Right lobe of liver (tissue), 6 donors: ENCODE results near the gene CDRT15. TPM values are rescaled to one million over a fixed set of nuclear protein-coding genes. Genes with fewer than 3 reads are reported as not detected.

Experiments used
- ATAC-seq, 4 donors: fragments of 200-7000 bp; cut with Tn5 transposase; one replicate each; pipeline ENCODE4 v1.9.1; 2020; ENCODE audit warnings: mild to moderate bottlenecking in 4 of 4, moderate library complexity in 4 of 4
- DNase-seq, 3 donors: peaks; one replicate each; pipeline ENCODE4 v3.0.0-alpha.2; 2020
- H3K27ac ChIP-seq, 3 donors: fragments of 200-600 bp; one replicate each; pipeline ENCODE4 v1.8.0; 2022
- H3K27me3 ChIP-seq, 2 donors: fragments of 200-600 bp; one replicate each; pipeline ENCODE4 v1.8.0; 2022
- H3K36me3 ChIP-seq, 4 donors: fragments of 200-600 bp; sonication (generic) in 1 of 4; one replicate each; pipeline versions ENCODE4 v1.5.1 to v1.8.0; 2017 to 2022; ENCODE audit warnings: control low read depth in 1 of 4
- H3K4me1 ChIP-seq, 4 donors: fragments of 200-600 bp; sonication (generic) in 1 of 4; one replicate each; pipeline versions ENCODE4 v1.5.1 to v1.8.0; 2017 to 2022; ENCODE audit warnings: control low read depth in 1 of 4
- H3K4me3 ChIP-seq, 3 donors: fragments of 200-600 bp; one replicate each; pipeline ENCODE4 v1.8.0; 2022
- H3K9me3 ChIP-seq, 4 donors: fragments of 200-600 bp; sonication (generic) in 1 of 4; one replicate each; pipeline versions ENCODE4 v1.5.1 to v1.8.0; 2017 to 2022; ENCODE audit warnings: control low read depth in 1 of 4
- CTCF ChIP-seq, 4 donors: fragments of 200-600 bp in 3 of 4; fragments of 450-650 bp in 1 of 4; IDR thresholded peaks; one replicate each; pipeline versions ENCODE4 v1.5.1 to v1.8.0; 2016 to 2022; ENCODE audit warnings: antibody characterized with exemption in 4 of 4, mild to moderate bottlenecking in 2 of 4
- POLR2A ChIP-seq: fragments of 450-650 bp; IDR thresholded peaks from one replicate; pipeline ENCODE4 v1.6.1; 2017; ENCODE audit warnings: antibody characterized with exemption, mild to moderate bottlenecking
- WGBS: methylation state at CpG from one replicate; pipeline ENCODE4 v1.1.6; 2018; ENCODE audit warnings: low coverage, low lambda C conversion rate; ENCODE audit not compliant: insufficient coverage; ENCODE audit errors: missing lambda C conversion rate; 5-methylcytosine and 5-hydroxymethylcytosine counted together
- intact Hi-C, 2 donors: fragments of 100-400 bp; cut with DNase I; formaldehyde crosslinking; loops; one replicate each; pipeline versions ENCODE4 v1.11.2 to v1.14.1; 2022
- total RNA-seq, 6 experiments: library from RNA; depleted of rRNA in 2 of 6; stranded (reverse); fragments of >200 nt in 2 of 6; fragmentation: NEBNext Ultra II Directional in 3 of 6; extraction: Animal tissue kit (Norgen Biotek cat#: 25700) in 3 of 6; gene quantifications; one replicate each; pipeline versions ENCODE4 v1.1.0 to v1.2.4, GENCODE V29; 2016 to 2023
- donor health status: DM: no; HTN: yes; CAD: no.
- donor health status: DM: no; HTN: no; CAD: no.
- donor health status: DM: no; HTN: no; CAD: no.
- donor health status: DM: no; HTN: yes; CAD: no.
- donor health status: DM: no; HTN: yes; CAD: no.

Gene CDRT15
- total RNA-seq, 6 experiments from 2014 or later = not detected

GRCh38 chr17:14202388-14203166 is 34.1 kb downstream of the CDRT15 start:
- DNase-seq (no peak), ATAC-seq (no peak)
- WGBS = 87% methylated on average over 9 of the region's 10 CpGs
- Histone ChIP-seq H3K4me3 (no peak overlapping the region), H3K9me3 (no peaks in the 10 kb centered on the region), H3K36me3 (no peaks in the 10 kb centered on the region), H3K4me1 (peaks cover 0 to 10% (median 4%) of the 10 kb centered on the region in 4 donors), H3K27ac (no peak overlapping the region), H3K27me3 (no peaks in the 10 kb centered on the region)
- TF ChIP-seq CTCF (IDR thresholded peaks at IDR 0.05) = no peak
- TF ChIP-seq POLR2A = no peak
- intact Hi-C loops = loop anchor here in 1 of 2 donors (10.0 kb wide), 1 partner anchor 92 kb away; no protein-coding TSS in a partner anchor

GRCh38 chr17:14201988-14202380 is 34.7 kb downstream of the CDRT15 start:
- ATAC-seq (no peak), DNase-seq (no peak)
- Histone ChIP-seq H3K4me3 (no peak overlapping the region), H3K36me3 (no peaks in the 10 kb centered on the region), H3K27ac (no peak overlapping the region), H3K9me3 (no peaks in the 10 kb centered on the region), H3K27me3 (no peaks in the 10 kb centered on the region), H3K4me1 (peaks cover 0 to 10% (median 4%) of the 10 kb centered on the region in 4 donors)
- intact Hi-C loops = loop anchor here in 1 of 2 donors (10.0 kb wide), 1 partner anchor 93 kb away; no protein-coding TSS in a partner anchor
- WGBS = 100% methylated on average over 4 of the region's 4 CpGs
- TF ChIP-seq CTCF (IDR thresholded peaks at IDR 0.05) = no peak
- no peak for TF ChIP-seq POLR2A

DNA sequence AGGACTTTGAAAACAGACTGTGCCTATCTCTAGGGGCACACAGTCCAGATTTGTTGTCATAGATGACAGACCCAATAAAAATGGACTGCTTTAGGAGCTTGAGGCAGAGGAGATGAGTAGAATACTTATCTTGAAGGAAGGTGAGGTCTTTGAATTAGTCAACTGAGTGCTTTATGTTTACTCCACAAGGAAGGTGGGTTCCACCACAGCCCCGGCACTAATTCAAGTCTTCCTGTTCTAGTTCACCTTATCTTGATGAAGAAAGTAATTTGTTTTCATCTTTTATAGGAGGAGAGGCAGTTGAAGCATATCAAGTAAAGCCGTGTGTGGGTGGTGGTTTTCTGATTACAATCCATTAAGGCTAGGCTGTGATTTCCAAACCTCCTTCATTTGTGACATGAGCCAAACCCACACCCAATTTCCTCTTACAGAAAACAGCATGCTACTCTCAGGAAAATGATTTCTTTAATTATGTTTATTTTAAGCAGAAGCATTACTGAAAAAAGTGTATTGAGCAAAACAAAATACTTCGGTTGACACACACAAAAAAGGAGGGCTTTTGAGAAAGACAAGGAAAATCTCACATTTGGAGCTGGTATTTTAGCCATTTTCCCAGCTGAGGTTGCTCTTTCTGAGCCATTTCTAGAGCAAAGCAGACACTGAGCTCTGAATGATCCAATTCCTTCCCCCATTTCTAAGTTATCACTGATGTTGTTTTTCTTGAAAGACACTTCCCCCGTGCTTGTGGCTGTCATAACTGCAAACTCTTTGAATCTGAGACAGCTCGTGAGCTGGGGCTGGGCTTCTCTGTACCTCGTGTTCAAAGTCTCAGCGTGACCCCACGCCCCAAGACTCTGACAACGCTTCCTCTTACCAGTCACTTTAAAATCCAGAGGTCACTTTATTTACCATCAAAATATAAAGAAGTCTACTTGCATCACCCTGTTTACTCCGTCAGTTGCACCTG is 35.4 kb downstream of the CDRT15 start:
- DNase-seq = no peak
- H3K4me3 ChIP-seq = no peak overlapping the region
- H3K27ac ChIP-seq = no peak overlapping the region
- TF ChIP-seq POLR2A (no peak), CTCF (IDR thresholded peaks at IDR 0.05) (no peak)
- no peaks in the 10 kb centered on the region for H3K27me3 ChIP-seq
- no peaks in the 10 kb centered on the region for H3K36me3 ChIP-seq
- ATAC-seq = peak in 1 of 4 donors; percentile 15
- intact Hi-C loops = loop anchor here in 1 of 2 donors (10.0 kb wide), 1 partner anchor 93 kb away; no protein-coding TSS in a partner anchor
- H3K9me3 ChIP-seq = no peaks in the 10 kb centered on the region
- 64% methylated on average over 10 of the region's 10 CpGs for WGBS
- H3K4me1 ChIP-seq = peaks cover 0 to 9% (median 3%) of the 10 kb centered on the region in 4 donors

DNA sequence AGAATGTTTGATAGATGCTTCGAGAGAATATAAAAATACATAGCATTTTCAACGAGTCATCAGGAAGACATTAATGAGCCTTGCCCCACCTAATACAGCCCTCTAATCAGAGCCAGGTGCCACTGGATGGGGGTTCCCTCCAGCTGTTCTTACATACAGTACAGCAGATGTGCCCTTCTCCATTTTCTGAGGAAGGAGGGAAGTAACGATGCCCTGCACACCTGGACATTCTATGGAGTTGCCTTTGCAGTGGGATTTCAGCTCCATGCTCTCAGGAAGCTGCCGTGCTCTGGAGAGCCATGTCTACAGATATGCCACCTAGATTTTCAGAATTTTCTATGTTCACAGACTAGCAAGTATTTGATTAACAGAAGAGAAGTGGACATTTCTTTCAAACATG is 36.3 kb downstream of the CDRT15 start:
- Histone ChIP-seq H3K4me1 (peaks cover 0 to under 1% (median 0%) of the 10 kb centered on the region in 4 donors), H3K9me3 (no peaks in the 10 kb centered on the region), H3K27ac (no peak overlapping the region), H3K36me3 (no peaks in the 10 kb centered on the region), H3K4me3 (no peak overlapping the region), H3K27me3 (no peaks in the 10 kb centered on the region)
- 100% methylated on average over 2 of the region's 4 CpGs for WGBS
- intact Hi-C loops = loop anchor here in 1 of 2 donors (10.0 kb wide), 1 partner anchor 94 kb away; no protein-coding TSS in a partner anchor
- no peak for TF ChIP-seq POLR2A
- TF ChIP-seq CTCF (IDR thresholded peaks at IDR 0.05) = no peak
- ATAC-seq = no peak
- no peak for DNase-seq
